SK-N-SH (cell line): ENCODE results near the gene ABHD1. TPM values are rescaled to one million over a fixed set of nuclear protein-coding genes. Genes with fewer than 3 reads are reported as not detected.

Source experiments
- CTCF ChIA-PET: fragments of 300-600, 350-600 bp; formaldehyde crosslinking; extraction: SDS; loops from one replicate; lab custom pipeline; 2021; lab: Yijun Ruan, JAX
- POLR2A ChIA-PET: fragments of 350-600 bp; sonication (Branson Sonifier 250); formaldehyde crosslinking; extraction: SDS; loops from one replicate; lab custom pipeline; 2020; ENCODE audit warnings: antibody characterized with exemption, inconsistent platforms; lab: Yijun Ruan, JAX
- DNase-seq: peaks from one replicate; pipeline ENCODE4 v3.0.0; 2012
- H2AFZ ChIP-seq: fragments of 200-600 bp; sonication (generic); 2 replicates; pipeline ENCODE4 v1.8.1; 2016; ENCODE audit warnings: antibody characterized with exemption, mild to moderate bottlenecking, low read depth
- H3F3A ChIP-seq: fragments of 200-600 bp; sonication (generic); replicated peaks from 2 replicates; pipeline ENCODE3; 2016; ENCODE audit warnings: antibody characterized with exemption, mild to moderate bottlenecking; ENCODE audit not compliant: insufficient read depth
- H3K27ac ChIP-seq, 2 experiments: fragments of 200-500 bp in 1 of 2; fragments of 200-600 bp in 1 of 2; sonication (Bioruptor generic) in 1 of 2; sonication (generic), shearing (Covaris generic) in 1 of 2; 2 replicates each; pipeline versions ENCODE4 v1.5.1 to v1.6.1; 2014 to 2016; ENCODE audit warnings: low read depth in 2 of 2, inconsistent platforms in 1 of 2, low read length in 1 of 2, mild to moderate bottlenecking in 1 of 2, mixed read lengths in 1 of 2
- H3K27me3 ChIP-seq: fragments of 200-600 bp; sonication (generic), shearing (Covaris generic); 2 replicates; pipeline ENCODE4 v1.6.1; 2016; ENCODE audit warnings: mixed run types; ENCODE audit not compliant: insufficient read depth
- H3K36me3 ChIP-seq, 2 experiments: fragments of 200-500 bp in 1 of 2; fragments of 200-600 bp in 1 of 2; sonication (Bioruptor generic) in 1 of 2; sonication (generic) in 1 of 2; replicated peaks in 1 of 2; 2 replicates each; pipeline versions ENCODE3 to v1.5.1; 2014 to 2016; ENCODE audit warnings: low read length in 1 of 2, mild to moderate bottlenecking in 1 of 2; ENCODE audit not compliant: insufficient read depth in 2 of 2, control insufficient read depth in 1 of 2
- H3K4me1 ChIP-seq, 2 experiments: fragments of 200-500 bp in 1 of 2; fragments of 200-600 bp in 1 of 2; sonication (Bioruptor generic) in 1 of 2; sonication (generic), shearing (Covaris generic) in 1 of 2; 2 replicates each; pipeline versions ENCODE4 v1.5.1 to v1.6.1; 2014 to 2016; ENCODE audit warnings: low read depth in 1 of 2, low read length in 1 of 2, mixed run types in 1 of 2; ENCODE audit not compliant: insufficient read depth in 2 of 2, control insufficient read depth in 1 of 2
- H3K4me2 ChIP-seq: fragments of 200-600 bp; sonication (generic), shearing (Covaris generic); 2 replicates; pipeline ENCODE4 v1.6.1; 2017; ENCODE audit warnings: mixed run types
- H3K4me3 ChIP-seq, 2 experiments: fragments of 200-500 bp in 1 of 2; fragments of 200-600 bp in 1 of 2; sonication (Bioruptor generic) in 1 of 2; sonication (generic), shearing (Covaris generic) in 1 of 2; 2 replicates each; pipeline versions ENCODE4 v1.5.1 to v1.8.1; 2014 to 2016; ENCODE audit warnings: low read depth in 2 of 2, inconsistent platforms in 1 of 2, low read length in 1 of 2, mild to moderate bottlenecking in 1 of 2, mixed read lengths in 1 of 2, moderate library complexity in 1 of 2
- H3K79me2 ChIP-seq: fragments of 200-600 bp; sonication (generic); 2 replicates; pipeline ENCODE4 v1.8.1; 2017; ENCODE audit warnings: mild to moderate bottlenecking; ENCODE audit not compliant: insufficient read depth
- H3K9ac ChIP-seq: fragments of 200-600 bp; sonication (generic); 2 replicates; pipeline ENCODE4 v1.6.1; 2017; ENCODE audit warnings: mixed run types
- H3K9me2 ChIP-seq: fragments of 200-600 bp; sonication (generic); 2 replicates; pipeline ENCODE4 v1.6.1; 2017; ENCODE audit warnings: mixed run types
- H3K9me3 ChIP-seq: fragments of 200-600 bp; sonication (generic); 2 replicates; pipeline ENCODE4 v1.6.1; 2017; ENCODE audit warnings: mixed run types, mild to moderate bottlenecking, moderate library complexity
- H4K20me1 ChIP-seq: fragments of 200-600 bp; sonication (generic); 2 replicates; pipeline ENCODE4 v1.6.1; 2017; ENCODE audit warnings: mild to moderate bottlenecking, mixed run types; ENCODE audit not compliant: insufficient read depth
- CHD2 ChIP-seq: fragments of 150-350 bp; IDR thresholded peaks from 2 replicates; pipeline ENCODE4 v1.6.1; 2018; ENCODE audit warnings: low read length; ENCODE audit not compliant: partially characterized antibody
- EZH2phosphoT487 ChIP-seq: fragments of 200-600 bp; sonication (generic); IDR thresholded peaks from 2 replicates; pipeline ENCODE4 v1.6.1; 2017; ENCODE audit warnings: low read depth, mixed run types, mild to moderate bottlenecking, antibody characterized with exemption, moderate library complexity, borderline replicate concordance
- FOXM1 ChIP-seq: IDR thresholded peaks from 2 replicates; pipeline ENCODE4 v1.4.0; 2012; ENCODE audit warnings: low read depth, mild to moderate bottlenecking
- MAX ChIP-seq: IDR thresholded peaks from 2 replicates; pipeline ENCODE4 v1.4.0; 2012; ENCODE audit warnings: low read depth
- MXI1 ChIP-seq: IDR thresholded peaks from 2 replicates; pipeline ENCODE4 v1.6.1; 2012; ENCODE audit warnings: mild to moderate bottlenecking, low read depth, low read length, improper control_type of control experiment
- NFIC ChIP-seq: IDR thresholded peaks from 2 replicates; pipeline ENCODE4 v1.4.0; 2012; ENCODE audit warnings: borderline replicate concordance
- RAD21 ChIP-seq: IDR thresholded peaks from 2 replicates; pipeline ENCODE4 v1.6.1; 2012; ENCODE audit warnings: mild to moderate bottlenecking, low read length
- REST ChIP-seq: IDR thresholded peaks from 2 replicates; pipeline ENCODE4 v1.6.1; 2012; ENCODE audit warnings: mild to moderate bottlenecking, low read depth, low read length, moderate library complexity
- TAF1 ChIP-seq: IDR thresholded peaks from 2 replicates; pipeline ENCODE4 v1.6.1; 2012; ENCODE audit warnings: low read depth, mild to moderate bottlenecking, low read length, moderate library complexity, borderline replicate concordance
- TEAD4 ChIP-seq: IDR thresholded peaks from 2 replicates; pipeline ENCODE4 v1.4.0; 2012; ENCODE audit warnings: mild to moderate bottlenecking, borderline replicate concordance; ENCODE audit not compliant: insufficient read depth
- USF2 ChIP-seq: fragments of 150-350 bp; IDR thresholded peaks from 2 replicates; pipeline ENCODE4 v1.6.1; 2017; ENCODE audit warnings: antibody characterized with exemption, low read length, low read depth, borderline replicate concordance
- WGBS: methylation state at CpG from one replicate; pipeline ENCODE4 v1.1.6; 2017; ENCODE audit warnings: low lambda C conversion rate; 5-methylcytosine and 5-hydroxymethylcytosine counted together
- polyA plus RNA-seq, 3 experiments: library from polyadenylated mRNA; depleted of rRNA; stranded (reverse); fragments of >200 nt; gene quantifications; 2 replicates each; pipeline ENCODE4 v1.2.3, GENCODE V29; 2012

Gene ABHD1
- polyA plus RNA-seq, 1 of the 3 experiments (the other 2 are of a cell fraction) = 3.3 TPM

GRCh38 chr2:27177441-27178351, 54.1 kb downstream of the ABHD1 start:
- Histone ChIP-seq H4K20me1 (no peaks in the 10 kb centered on the region), H3K9ac (no peak overlapping the region), H3K79me2 (no peaks in the 10 kb centered on the region), H3K27me3 (no peaks in the 10 kb centered on the region), H3K9me3 (no peaks in the 10 kb centered on the region), H3K4me3 (no peak overlapping the region), H3K27ac (no peak overlapping the region), H3K4me1 (peaks cover 3 to 28% of the 10 kb centered on the region in 2 experiments; a peak in 3 of 4 replicates), H3K36me3 (no peaks in the 10 kb centered on the region), H2AFZ (no peak overlapping the region), H3F3A (peaks cover 4% of the 10 kb centered on the region)
- POLR2A ChIA-PET = interaction anchor here (1.6 kb wide), 1 partner anchor 43 kb away, joined by 4 read pairs; the partner anchor contains the start of gene PREB
- no peak for DNase-seq
- 71% methylated on average over 15 of the region's 15 CpGs for WGBS
- no peak for TF ChIP-seq RAD21
- no peak for TF ChIP-seq CHD2
- no peak for TF ChIP-seq FOXM1
- no peak for TF ChIP-seq MAX
- no peak for TF ChIP-seq TAF1
- no peak for TF ChIP-seq REST
- TF ChIP-seq EZH2phosphoT487 = no peak
- no peak for TF ChIP-seq MXI1
- TF ChIP-seq, all 33 proteins: peak for 0
- Histone ChIP-seq H3K4me2 (no peak overlapping the region), H3K9me2 (no peaks in the 10 kb centered on the region)
- CTCF ChIA-PET = interaction anchor here (0.7 to 4.0 kb wide), 7 partner anchors 8 to 88 kb away, joined by 3 to 24 read pairs (median 4); no protein-coding TSS in a partner anchor

GRCh38 chr2:27178469-27178868, 54.9 kb downstream of the ABHD1 start:
- Histone ChIP-seq H3K4me2 (no peak overlapping the region), H3K27ac (no peak overlapping the region), H3K36me3 (no peaks in the 10 kb centered on the region), H3K4me1 (peaks cover 3 to 29% of the 10 kb centered on the region in 2 experiments; a peak in 3 of 4 replicates), H3K9me2 (no peaks in the 10 kb centered on the region), H3F3A (peaks cover 4% of the 10 kb centered on the region), H3K4me3 (no peak overlapping the region), H3K79me2 (no peaks in the 10 kb centered on the region), H2AFZ (no peak overlapping the region), H4K20me1 (no peaks in the 10 kb centered on the region), H3K27me3 (no peaks in the 10 kb centered on the region), H3K9ac (no peak overlapping the region), H3K9me3 (no peaks in the 10 kb centered on the region)
- CTCF ChIA-PET = interaction anchor here (0.7 to 4.0 kb wide), 7 partner anchors 9 to 87 kb away, joined by 3 to 24 read pairs (median 4); no protein-coding TSS in a partner anchor
- no peak for TF ChIP-seq NFIC
- TF ChIP-seq USF2 = no peak
- no peak for TF ChIP-seq TEAD4
- DNase-seq = no peak
- 82% methylated on average over 3 of the region's 3 CpGs for WGBS
- POLR2A ChIA-PET = interaction anchor here (1.6 kb wide), 1 partner anchor 44 kb away, joined by 4 read pairs; the partner anchor contains the start of gene PREB
